GM12878 (cell line): ENCODE data around the gene GLI1. TPM values are rescaled to one million over a fixed set of nuclear protein-coding genes. Genes with fewer than 3 reads are reported as not detected.

Source experiments
- EED ChIP-seq: sonication (generic); IDR thresholded peaks from 2 replicates; pipeline ENCODE4 v1.6.1; 2016; ENCODE audit warnings: antibody characterized with exemption, low read depth
- FOXK2 ChIP-seq: fragments of 450-650 bp; IDR thresholded peaks from 2 replicates; pipeline ENCODE4 v1.6.1; 2017; ENCODE audit warnings: mild to moderate bottlenecking, moderate library complexity
- GATAD2B ChIP-seq: fragments of 450-650 bp; conservative IDR thresholded peaks from 2 replicates; pipeline ENCODE4 v1.6.1; 2017; ENCODE audit warnings: low read depth, mild to moderate bottlenecking, moderate library complexity
- HDAC6 ChIP-seq: fragments of 200-600 bp; sonication (generic); IDR thresholded peaks from one replicate; pipeline ENCODE4 v1.8.0; 2017; ENCODE audit warnings: antibody characterized with exemption; ENCODE audit not compliant: unreplicated experiment
- KAT2A ChIP-seq: conservative IDR thresholded peaks from 2 replicates; pipeline ENCODE4 v1.6.1; 2011; ENCODE audit warnings: low read depth, low read length; ENCODE audit not compliant: control insufficient read depth
- RFX5 ChIP-seq: IDR thresholded peaks from 2 replicates; pipeline ENCODE4 v1.6.1; 2011; ENCODE audit warnings: low read depth, low read length, improper control_type of control experiment
- RUNX3 ChIP-seq: IDR thresholded peaks from 2 replicates; pipeline ENCODE4 v1.6.1; 2012; ENCODE audit warnings: low read length, inconsistent platforms
- SMAD1 ChIP-seq: fragments of 450-650 bp; IDR thresholded peaks from 2 replicates; pipeline ENCODE4 v1.6.1; 2018; ENCODE audit warnings: mild to moderate bottlenecking, low read depth; ENCODE audit not compliant: partially characterized antibody
- SRF ChIP-seq, 2 experiments: IDR thresholded peaks; 2 replicates each; pipeline ENCODE4 v1.6.1; 2011; ENCODE audit warnings: low read depth in 2 of 2, low read length in 2 of 2, mild to moderate bottlenecking in 1 of 2, moderate library complexity in 1 of 2
- STAT1 ChIP-seq: fragments of 450-650 bp; conservative IDR thresholded peaks from 2 replicates; pipeline ENCODE4 v1.6.1; 2014; ENCODE audit warnings: antibody characterized with exemption, mild to moderate bottlenecking
- SUZ12 ChIP-seq: fragments of 200-600 bp; sonication (generic); IDR thresholded peaks from one replicate; pipeline ENCODE4 v1.6.1; 2018; ENCODE audit warnings: antibody characterized with exemption, mild to moderate bottlenecking; ENCODE audit not compliant: unreplicated experiment
- TCF7 ChIP-seq: IDR thresholded peaks from 2 replicates; pipeline ENCODE4 v1.6.1; 2014; ENCODE audit warnings: antibody characterized with exemption, borderline replicate concordance
- YBX1 ChIP-seq: fragments of 450-650 bp; IDR thresholded peaks from 2 replicates; pipeline ENCODE4 v1.6.1; 2016; ENCODE audit warnings: antibody characterized with exemption
- ZNF622 ChIP-seq: fragments of 450-650 bp; IDR thresholded peaks from 2 replicates; pipeline ENCODE4 v1.6.1; 2017; ENCODE audit warnings: mild to moderate bottlenecking, inconsistent platforms
- ZSCAN29 ChIP-seq: fragments of 450-650 bp; IDR thresholded peaks from 2 replicates; pipeline ENCODE4 v1.6.1; 2017; ENCODE audit warnings: mild to moderate bottlenecking, moderate library complexity
- polyA plus RNA-seq, 11 experiments: library from polyadenylated mRNA; depleted of rRNA in 4 of 11; unstranded in 6 of 11; stranded (reverse) in 5 of 11; fragments of >200 nt; fragmentation: Nextera tagmentation in 4 of 11; fragmentation: Illumina TruSeq in 1 of 11; extraction: Ambion mirVana in 4 of 11; extraction: Trizol in 1 of 11; gene quantifications; 1 replicate in 1 of 11; 2 replicates in 10 of 11; pipeline versions ENCODE4 v1.2.1 to v1.2.3, GENCODE V29; 2011 to 2016; ENCODE audit warnings: inconsistent platforms in 2 of 11, missing spikeins in 2 of 11, low read depth in 1 of 11
- total RNA-seq, 4 experiments: library from RNA; depleted of rRNA in 3 of 4; stranded (reverse); fragments of >200 nt in 3 of 4; fragmentation: Illumina TruSeq in 1 of 4; extraction: Trizol in 1 of 4; gene quantifications; 2 replicates each; pipeline versions ENCODE4 v1.2.1 to v1.2.3, GENCODE V29; 2013 to 2021
- TF ChIP-seq, protein P1 (sequence below): fragments of 450-650 bp; IDR thresholded peaks from 2 replicates; pipeline ENCODE4 v1.6.1; 2017; ENCODE audit warnings: mild to moderate bottlenecking, moderate library complexity
- TF ChIP-seq, protein P2 (sequence below), 3 experiments: IDR thresholded peaks in 2 of 3; conservative IDR thresholded peaks in 1 of 3; 2 replicates each; pipeline ENCODE4 v1.5.1; 2011; ENCODE audit warnings: low read depth in 3 of 3, low read length in 3 of 3, mild to moderate bottlenecking in 3 of 3, control low read depth in 2 of 3, moderate library complexity in 2 of 3, inconsistent platforms in 1 of 3, mixed read lengths in 1 of 3; ENCODE audit not compliant: control insufficient read depth in 2 of 3, insufficient read depth in 1 of 3; ENCODE audit errors: extremely low read depth in 1 of 3
- TF ChIP-seq, protein P3 (sequence below): IDR thresholded peaks from 2 replicates; pipeline ENCODE4 v1.6.1; 2012; ENCODE audit warnings: low read depth, low read length, improper control_type of control experiment
- TF ChIP-seq, protein P4 (sequence below): fragments of 450-650 bp; IDR thresholded peaks from 2 replicates; pipeline ENCODE4 v1.6.1; 2014; ENCODE audit warnings: mild to moderate bottlenecking
- TF ChIP-seq, protein P5 (sequence below): IDR thresholded peaks from 2 replicates; pipeline ENCODE4 v1.6.1; 2012; ENCODE audit warnings: low read length, inconsistent platforms

GLI1 gene
- total and polyA plus RNA-seq, 10 of the 15 experiments (the other 5 are each of a cell fraction or from before 2014, with no cell fraction given): 0.27 to 1.2 (median 0.49) TPM

DNA sequence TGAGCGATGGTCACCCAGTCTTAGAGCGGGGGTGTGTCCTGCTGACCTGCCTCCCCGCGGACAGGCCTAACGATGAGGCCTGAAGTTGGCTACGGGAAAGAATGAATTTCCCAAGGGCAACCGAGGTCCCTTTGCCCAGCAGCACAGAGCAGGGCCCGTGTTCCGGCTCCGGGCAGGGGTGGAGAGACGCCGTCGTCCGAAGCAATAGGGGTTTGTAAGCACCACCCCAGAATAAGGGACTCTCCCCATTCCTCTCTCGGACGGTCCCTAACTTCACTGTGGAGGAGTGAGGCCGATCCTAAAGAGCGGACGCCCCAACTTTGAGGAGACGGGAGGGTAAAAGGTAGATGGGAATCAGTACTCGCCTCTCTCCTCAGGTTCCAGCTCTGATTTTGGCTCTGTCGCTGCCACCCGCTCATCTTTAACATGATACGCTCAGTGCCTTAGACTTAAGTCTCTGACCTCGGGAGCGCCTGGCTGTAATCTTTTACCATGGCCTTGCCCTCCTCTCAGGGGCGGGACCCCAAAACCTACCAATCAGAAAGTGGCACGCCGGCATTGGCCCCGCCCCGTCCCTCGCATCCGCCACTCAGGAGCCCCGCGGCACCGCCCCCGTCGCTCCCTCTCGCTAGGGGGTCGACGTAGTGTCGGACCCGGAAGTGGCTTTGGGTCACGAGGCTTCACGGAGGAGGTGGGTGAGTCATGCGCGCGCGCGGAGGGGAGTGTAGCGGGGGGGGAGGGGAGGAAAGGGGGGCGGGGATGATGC is 60.7 kb downstream of the GLI1 start, which contains the start of gene DDIT3 (continued):
- TF ChIP-seq GATAD2B (no peak), ZNF622 (no peak), FOXK2 (no peak), SMAD1 (peak; percentile 97), SUZ12 (no peak), YBX1 (no peak), SRF (IDR thresholded peaks at IDR 0.05; ENCODE audit: low read depth in 2 of 2, low read length in 2 of 2) (no peak), RUNX3 (peak; percentile 55; the same call in 1 of the 2 replicates), KAT2A (no peak), ZSCAN29 (no peak), RFX5 (peak; percentile 45; the same call in 1 of the 2 replicates), TCF7 (no peak), EED (no peak), HDAC6 (peak; percentile 86), STAT1 (peak; percentile 49; the same call in 1 of the 2 replicates)
- TF ChIP-seq, protein P1, sequence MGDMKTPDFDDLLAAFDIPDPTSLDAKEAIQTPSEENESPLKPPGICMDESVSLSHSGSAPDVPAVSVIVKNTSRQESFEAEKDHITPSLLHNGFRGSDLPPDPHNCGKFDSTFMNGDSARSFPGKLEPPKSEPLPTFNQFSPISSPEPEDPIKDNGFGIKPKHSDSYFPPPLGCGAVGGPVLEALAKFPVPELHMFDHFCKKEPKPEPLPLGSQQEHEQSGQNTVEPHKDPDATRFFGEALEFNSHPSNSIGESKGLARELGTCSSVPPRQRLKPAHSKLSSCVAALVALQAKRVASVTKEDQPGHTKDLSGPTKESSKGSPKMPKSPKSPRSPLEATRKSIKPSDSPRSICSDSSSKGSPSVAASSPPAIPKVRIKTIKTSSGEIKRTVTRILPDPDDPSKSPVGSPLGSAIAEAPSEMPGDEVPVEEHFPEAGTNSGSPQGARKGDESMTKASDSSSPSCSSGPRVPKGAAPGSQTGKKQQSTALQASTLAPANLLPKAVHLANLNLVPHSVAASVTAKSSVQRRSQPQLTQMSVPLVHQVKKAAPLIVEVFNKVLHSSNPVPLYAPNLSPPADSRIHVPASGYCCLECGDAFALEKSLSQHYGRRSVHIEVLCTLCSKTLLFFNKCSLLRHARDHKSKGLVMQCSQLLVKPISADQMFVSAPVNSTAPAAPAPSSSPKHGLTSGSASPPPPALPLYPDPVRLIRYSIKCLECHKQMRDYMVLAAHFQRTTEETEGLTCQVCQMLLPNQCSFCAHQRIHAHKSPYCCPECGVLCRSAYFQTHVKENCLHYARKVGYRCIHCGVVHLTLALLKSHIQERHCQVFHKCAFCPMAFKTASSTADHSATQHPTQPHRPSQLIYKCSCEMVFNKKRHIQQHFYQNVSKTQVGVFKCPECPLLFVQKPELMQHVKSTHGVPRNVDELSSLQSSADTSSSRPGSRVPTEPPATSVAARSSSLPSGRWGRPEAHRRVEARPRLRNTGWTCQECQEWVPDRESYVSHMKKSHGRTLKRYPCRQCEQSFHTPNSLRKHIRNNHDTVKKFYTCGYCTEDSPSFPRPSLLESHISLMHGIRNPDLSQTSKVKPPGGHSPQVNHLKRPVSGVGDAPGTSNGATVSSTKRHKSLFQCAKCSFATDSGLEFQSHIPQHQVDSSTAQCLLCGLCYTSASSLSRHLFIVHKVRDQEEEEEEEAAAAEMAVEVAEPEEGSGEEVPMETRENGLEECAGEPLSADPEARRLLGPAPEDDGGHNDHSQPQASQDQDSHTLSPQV: no peak
- TF ChIP-seq, protein P2, sequence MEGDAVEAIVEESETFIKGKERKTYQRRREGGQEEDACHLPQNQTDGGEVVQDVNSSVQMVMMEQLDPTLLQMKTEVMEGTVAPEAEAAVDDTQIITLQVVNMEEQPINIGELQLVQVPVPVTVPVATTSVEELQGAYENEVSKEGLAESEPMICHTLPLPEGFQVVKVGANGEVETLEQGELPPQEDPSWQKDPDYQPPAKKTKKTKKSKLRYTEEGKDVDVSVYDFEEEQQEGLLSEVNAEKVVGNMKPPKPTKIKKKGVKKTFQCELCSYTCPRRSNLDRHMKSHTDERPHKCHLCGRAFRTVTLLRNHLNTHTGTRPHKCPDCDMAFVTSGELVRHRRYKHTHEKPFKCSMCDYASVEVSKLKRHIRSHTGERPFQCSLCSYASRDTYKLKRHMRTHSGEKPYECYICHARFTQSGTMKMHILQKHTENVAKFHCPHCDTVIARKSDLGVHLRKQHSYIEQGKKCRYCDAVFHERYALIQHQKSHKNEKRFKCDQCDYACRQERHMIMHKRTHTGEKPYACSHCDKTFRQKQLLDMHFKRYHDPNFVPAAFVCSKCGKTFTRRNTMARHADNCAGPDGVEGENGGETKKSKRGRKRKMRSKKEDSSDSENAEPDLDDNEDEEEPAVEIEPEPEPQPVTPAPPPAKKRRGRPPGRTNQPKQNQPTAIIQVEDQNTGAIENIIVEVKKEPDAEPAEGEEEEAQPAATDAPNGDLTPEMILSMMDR (IDR thresholded peaks at IDR 0.05 in 2 of 3, conservative IDR thresholded peaks at IDR 0.05 in 1 of 3; ENCODE audit: control insufficient read depth in 2 of 3, extremely low read depth in 1 of 3, insufficient read depth in 1 of 3, low read depth in 3 of 3, low read length in 3 of 3): no peak
- TF ChIP-seq, protein P3, sequence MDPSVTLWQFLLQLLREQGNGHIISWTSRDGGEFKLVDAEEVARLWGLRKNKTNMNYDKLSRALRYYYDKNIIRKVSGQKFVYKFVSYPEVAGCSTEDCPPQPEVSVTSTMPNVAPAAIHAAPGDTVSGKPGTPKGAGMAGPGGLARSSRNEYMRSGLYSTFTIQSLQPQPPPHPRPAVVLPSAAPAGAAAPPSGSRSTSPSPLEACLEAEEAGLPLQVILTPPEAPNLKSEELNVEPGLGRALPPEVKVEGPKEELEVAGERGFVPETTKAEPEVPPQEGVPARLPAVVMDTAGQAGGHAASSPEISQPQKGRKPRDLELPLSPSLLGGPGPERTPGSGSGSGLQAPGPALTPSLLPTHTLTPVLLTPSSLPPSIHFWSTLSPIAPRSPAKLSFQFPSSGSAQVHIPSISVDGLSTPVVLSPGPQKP: peak; percentile 34; the same call in 1 of the 2 replicates
- TF ChIP-seq, protein P4, sequence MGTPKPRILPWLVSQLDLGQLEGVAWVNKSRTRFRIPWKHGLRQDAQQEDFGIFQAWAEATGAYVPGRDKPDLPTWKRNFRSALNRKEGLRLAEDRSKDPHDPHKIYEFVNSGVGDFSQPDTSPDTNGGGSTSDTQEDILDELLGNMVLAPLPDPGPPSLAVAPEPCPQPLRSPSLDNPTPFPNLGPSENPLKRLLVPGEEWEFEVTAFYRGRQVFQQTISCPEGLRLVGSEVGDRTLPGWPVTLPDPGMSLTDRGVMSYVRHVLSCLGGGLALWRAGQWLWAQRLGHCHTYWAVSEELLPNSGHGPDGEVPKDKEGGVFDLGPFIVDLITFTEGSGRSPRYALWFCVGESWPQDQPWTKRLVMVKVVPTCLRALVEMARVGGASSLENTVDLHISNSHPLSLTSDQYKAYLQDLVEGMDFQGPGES: peak; percentile 78
- TF ChIP-seq, protein P5, sequence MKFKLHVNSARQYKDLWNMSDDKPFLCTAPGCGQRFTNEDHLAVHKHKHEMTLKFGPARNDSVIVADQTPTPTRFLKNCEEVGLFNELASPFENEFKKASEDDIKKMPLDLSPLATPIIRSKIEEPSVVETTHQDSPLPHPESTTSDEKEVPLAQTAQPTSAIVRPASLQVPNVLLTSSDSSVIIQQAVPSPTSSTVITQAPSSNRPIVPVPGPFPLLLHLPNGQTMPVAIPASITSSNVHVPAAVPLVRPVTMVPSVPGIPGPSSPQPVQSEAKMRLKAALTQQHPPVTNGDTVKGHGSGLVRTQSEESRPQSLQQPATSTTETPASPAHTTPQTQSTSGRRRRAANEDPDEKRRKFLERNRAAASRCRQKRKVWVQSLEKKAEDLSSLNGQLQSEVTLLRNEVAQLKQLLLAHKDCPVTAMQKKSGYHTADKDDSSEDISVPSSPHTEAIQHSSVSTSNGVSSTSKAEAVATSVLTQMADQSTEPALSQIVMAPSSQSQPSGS: no peak
